ENCODE measurements around the gene THAP3.

Gene THAP3

GRCh38 chr1:6592865-6593593 lies 31.6 kb upstream of the THAP3 start:
- no peak overlapping the region for H3K4me2 ChIP-seq (ENCODE audit: low read depth, low read length)

GRCh38 chr1:6593810-6594209 lies 30.9 kb upstream of the THAP3 start:
- DNase-seq, result no peak
- Histone ChIP-seq H3K4me3 (ENCODE audit: low read length) (no peak overlapping the region), H3K27ac (ENCODE audit: low read length) (no peak overlapping the region), H4K20me1 (ENCODE audit: insufficient read depth, low read length) (0 out of 2 replicates have a peak, but pooled peaks cover 6% of the 10 kb centered on the region), H3K9me3 (replicated peaks; ENCODE audit: insufficient read depth, low read length) (no peaks in the 10 kb centered on the region), H3K79me2 (ENCODE audit: low read length) (peaks cover 53% of the 10 kb centered on the region), H3K36me3 (replicated peaks; ENCODE audit: insufficient read depth, low read length) (peaks cover 9% of the 10 kb centered on the region; the same call in 1 of the 2 replicates), H3K4me2 (ENCODE audit: low read depth, low read length) (no peak overlapping the region), H3K9me2 (replicated peaks; ENCODE audit: insufficient read depth, low read length) (no peaks in the 10 kb centered on the region), H3K4me1 (ENCODE audit: low read length) (no peaks in the 10 kb centered on the region), H3F3A (ENCODE audit: insufficient read depth, low read length) (no peaks in the 10 kb centered on the region; the same call in 1 of the 2 replicates), H3K9ac (ENCODE audit: low read length) (no peak overlapping the region), H3K27me3 (replicated peaks; ENCODE audit: insufficient read depth, low read length) (no peaks in the 10 kb centered on the region), H2AFZ (ENCODE audit: low read length) (no peak overlapping the region)
- TF ChIP-seq EZH2 (optimal IDR thresholded peaks at IDR 0.05; ENCODE audit: low read depth, low read length), result no peak
- TF ChIP-seq CTCF (IDR thresholded peaks at IDR 0.05; ENCODE audit: low read length), result no peak
- no peak for TF ChIP-seq EZH2phosphoT487 (IDR thresholded peaks at IDR 0.05; ENCODE audit: low read length)

More at GRCh38 chr1:6592865-6593593, 31.6 kb upstream of the THAP3 start:
- peaks cover 45% of the 10 kb centered on the region for H3K79me2 ChIP-seq (ENCODE audit: low read length)
- H3K4me1 ChIP-seq (ENCODE audit: low read length), result no peaks in the 10 kb centered on the region
- H3K27me3 ChIP-seq (replicated peaks; ENCODE audit: insufficient read depth, low read length), result no peaks in the 10 kb centered on the region
- no peak overlapping the region for H3K9ac ChIP-seq (ENCODE audit: low read length)
- H3K36me3 ChIP-seq (replicated peaks; ENCODE audit: insufficient read depth, low read length), result peaks cover 8% of the 10 kb centered on the region; the same call in 1 of the 2 replicates
- 0 out of 2 replicates have a peak, but pooled peaks cover 6% of the 10 kb centered on the region for H4K20me1 ChIP-seq (ENCODE audit: insufficient read depth, low read length)
- H3K4me3 ChIP-seq (ENCODE audit: low read length), result no peak overlapping the region
- H3K9me3 ChIP-seq (replicated peaks; ENCODE audit: insufficient read depth, low read length), result no peaks in the 10 kb centered on the region
- no peaks in the 10 kb centered on the region; the same call in 1 of the 2 replicates for H3F3A ChIP-seq (ENCODE audit: insufficient read depth, low read length)
- no peak overlapping the region for H2AFZ ChIP-seq (ENCODE audit: low read length)
- no peak overlapping the region for H3K27ac ChIP-seq (ENCODE audit: low read length)
- DNase-seq, result no peak
- no peak for TF ChIP-seq EZH2phosphoT487 (IDR thresholded peaks at IDR 0.05; ENCODE audit: low read length)
- no peak for TF ChIP-seq CTCF (IDR thresholded peaks at IDR 0.05; ENCODE audit: low read length)
- no peak for TF ChIP-seq EZH2 (optimal IDR thresholded peaks at IDR 0.05; ENCODE audit: low read depth, low read length)
- H3K9me2 ChIP-seq (replicated peaks; ENCODE audit: insufficient read depth, low read length), result no peaks in the 10 kb centered on the region

GRCh38 chr1:6594977-6595740 lies 29.5 kb upstream of the THAP3 start:
- H3K79me2 ChIP-seq (ENCODE audit: low read length), result peaks cover 66% of the 10 kb centered on the region
- peaks cover 1% of the 10 kb centered on the region; the same call in 1 of the 2 replicates for H3F3A ChIP-seq (ENCODE audit: insufficient read depth, low read length)
- no peak overlapping the region for H3K9ac ChIP-seq (ENCODE audit: low read length)
- no peak for DNase-seq
- H3K4me3 ChIP-seq (ENCODE audit: low read length), result no peak overlapping the region
- no peak overlapping the region for H3K27ac ChIP-seq (ENCODE audit: low read length)
- H3K27me3 ChIP-seq (replicated peaks; ENCODE audit: insufficient read depth, low read length), result no peaks in the 10 kb centered on the region
- peaks cover 6% of the 10 kb centered on the region; the same call in 1 of the 2 replicates for H3K4me1 ChIP-seq (ENCODE audit: low read length)
- no peak overlapping the region for H2AFZ ChIP-seq (ENCODE audit: low read length)
- H3K9me2 ChIP-seq (replicated peaks; ENCODE audit: insufficient read depth, low read length), result no peaks in the 10 kb centered on the region
- H3K36me3 ChIP-seq (replicated peaks; ENCODE audit: insufficient read depth, low read length), result peaks cover 11% of the 10 kb centered on the region; the same call in 1 of the 2 replicates
- no peak overlapping the region for H3K4me2 ChIP-seq (ENCODE audit: low read depth, low read length)
- TF ChIP-seq CTCF (IDR thresholded peaks at IDR 0.05; ENCODE audit: low read length) (no peak), EZH2phosphoT487 (IDR thresholded peaks at IDR 0.05; ENCODE audit: low read length) (no peak)
- H4K20me1 ChIP-seq (ENCODE audit: insufficient read depth, low read length), result peaks cover 14% of the 10 kb centered on the region; the same call in 1 of the 2 replicates
- no peaks in the 10 kb centered on the region for H3K9me3 ChIP-seq (replicated peaks; ENCODE audit: insufficient read depth, low read length)
